SK-N-MC (cell line): ENCODE results near the gene KBTBD13.

Source experiments
- EZH2 ChIP-seq: fragments of 200-600 bp; sonication (generic); IDR thresholded peaks from one replicate; pipeline ENCODE4 v1.6.1; 2017; ENCODE audit warnings: antibody characterized with exemption
- POLR2AphosphoS5 ChIP-seq: IDR thresholded peaks from 2 replicates; pipeline ENCODE4 v1.6.1; 2012; ENCODE audit warnings: mild to moderate bottlenecking, low read depth, low read length, borderline replicate concordance

GRCh38 chr15:65056868-65057548, 19.5 kb upstream of the KBTBD13 start:
- TF ChIP-seq EZH2: no peak
- TF ChIP-seq POLR2AphosphoS5: no peak
